ENCODE measurements around the gene HSPBP1. TPM values are rescaled to one million over a fixed set of nuclear protein-coding genes. Genes with fewer than 3 reads are reported as not detected.

Gene HSPBP1
- total RNA-seq, 1 experiment from 2014 or later: 65.2 TPM

DNA sequence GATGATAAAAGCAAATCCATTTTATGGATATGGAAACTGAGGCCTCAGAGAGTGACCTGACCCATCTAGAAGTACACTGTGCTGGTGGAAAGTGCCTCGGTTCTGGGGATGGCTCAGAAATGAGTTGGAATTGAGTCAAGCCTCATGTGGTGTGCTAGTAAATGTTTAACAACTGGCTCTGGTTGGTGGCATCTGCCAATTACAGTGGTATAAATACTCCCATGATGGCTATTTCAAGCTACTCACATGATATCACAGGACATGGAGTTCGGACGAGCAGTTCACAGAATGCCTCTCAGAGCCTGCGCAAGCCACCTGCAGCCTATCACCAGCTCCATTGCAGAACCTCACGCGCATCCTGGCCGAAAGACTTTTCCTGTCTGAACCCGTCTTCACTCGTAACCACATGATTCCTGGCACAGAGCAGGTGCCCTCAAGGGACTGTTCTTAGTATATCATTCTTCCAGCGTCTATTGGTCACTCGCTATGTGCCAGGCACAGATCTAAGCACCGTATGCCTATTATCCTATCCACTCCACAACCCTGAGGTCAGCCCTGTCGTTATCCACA lies 36.1 kb upstream of the HSPBP1 start:
- H3K27me3 Mint-ChIP-seq (ENCODE audit: low read depth): peaks cover 6% of the 10 kb centered on the region; the same call in 1 of the 2 replicates
- H3K4me3 Mint-ChIP-seq: no peak overlapping the region
- ATAC-seq (no peak), DNase-seq (ENCODE audit: low spot score) (no peak)
- peaks cover 8% of the 10 kb centered on the region for H3K4me1 Mint-ChIP-seq
- ChIA-PET CTCF (interaction anchor here (1.6 kb wide), 1 partner anchor 15 kb away, joined by 7 read pairs; no protein-coding TSS in a partner anchor), POLR2A (interaction anchor here (0.6 to 0.7 kb wide), 2 partner anchors 33 to 61 kb away, joined by 6 read pairs; no protein-coding TSS in a partner anchor)
- H3K27ac Mint-ChIP-seq: no peak overlapping the region
- H3K36me3 Mint-ChIP-seq: no peaks in the 10 kb centered on the region
- no peaks in the 10 kb centered on the region for H3K9me3 Mint-ChIP-seq
- TF ChIP-seq JAZF1 (CRISPR knock-in tag; IDR thresholded peaks at IDR 0.05): no peak
- TF ChIP-seq, protein P1, sequence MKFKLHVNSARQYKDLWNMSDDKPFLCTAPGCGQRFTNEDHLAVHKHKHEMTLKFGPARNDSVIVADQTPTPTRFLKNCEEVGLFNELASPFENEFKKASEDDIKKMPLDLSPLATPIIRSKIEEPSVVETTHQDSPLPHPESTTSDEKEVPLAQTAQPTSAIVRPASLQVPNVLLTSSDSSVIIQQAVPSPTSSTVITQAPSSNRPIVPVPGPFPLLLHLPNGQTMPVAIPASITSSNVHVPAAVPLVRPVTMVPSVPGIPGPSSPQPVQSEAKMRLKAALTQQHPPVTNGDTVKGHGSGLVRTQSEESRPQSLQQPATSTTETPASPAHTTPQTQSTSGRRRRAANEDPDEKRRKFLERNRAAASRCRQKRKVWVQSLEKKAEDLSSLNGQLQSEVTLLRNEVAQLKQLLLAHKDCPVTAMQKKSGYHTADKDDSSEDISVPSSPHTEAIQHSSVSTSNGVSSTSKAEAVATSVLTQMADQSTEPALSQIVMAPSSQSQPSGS (CRISPR knock-in tag; IDR thresholded peaks at IDR 0.05; ENCODE audit: borderline replicate concordance, low read depth): no peak
- TF ChIP-seq, protein P2, sequence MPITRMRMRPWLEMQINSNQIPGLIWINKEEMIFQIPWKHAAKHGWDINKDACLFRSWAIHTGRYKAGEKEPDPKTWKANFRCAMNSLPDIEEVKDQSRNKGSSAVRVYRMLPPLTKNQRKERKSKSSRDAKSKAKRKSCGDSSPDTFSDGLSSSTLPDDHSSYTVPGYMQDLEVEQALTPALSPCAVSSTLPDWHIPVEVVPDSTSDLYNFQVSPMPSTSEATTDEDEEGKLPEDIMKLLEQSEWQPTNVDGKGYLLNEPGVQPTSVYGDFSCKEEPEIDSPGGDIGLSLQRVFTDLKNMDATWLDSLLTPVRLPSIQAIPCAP (CRISPR knock-in tag; IDR thresholded peaks at IDR 0.05): no peak
- TF ChIP-seq OVOL2 (CRISPR knock-in tag; IDR thresholded peaks at IDR 0.05; ENCODE audit: borderline replicate concordance): no peak
- no peak for TF ChIP-seq JUN (CRISPR knock-in tag; IDR thresholded peaks at IDR 0.05)
- TF ChIP-seq ZNF416 (CRISPR knock-in tag; IDR thresholded peaks at IDR 0.05): no peak
- TF ChIP-seq NR3C1 (CRISPR knock-in tag; conservative IDR thresholded peaks at IDR 0.05; ENCODE audit: low read depth): no peak
- no peak for TF ChIP-seq ELF4 (CRISPR knock-in tag; IDR thresholded peaks at IDR 0.05; ENCODE audit: low read depth)
- TF ChIP-seq IRF2 (CRISPR knock-in tag; IDR thresholded peaks at IDR 0.05; ENCODE audit: borderline replicate concordance, low read depth): no peak
- no peak for TF ChIP-seq FOXJ3 (CRISPR knock-in tag; IDR thresholded peaks at IDR 0.05; ENCODE audit: borderline replicate concordance)
- TF ChIP-seq, protein P3, sequence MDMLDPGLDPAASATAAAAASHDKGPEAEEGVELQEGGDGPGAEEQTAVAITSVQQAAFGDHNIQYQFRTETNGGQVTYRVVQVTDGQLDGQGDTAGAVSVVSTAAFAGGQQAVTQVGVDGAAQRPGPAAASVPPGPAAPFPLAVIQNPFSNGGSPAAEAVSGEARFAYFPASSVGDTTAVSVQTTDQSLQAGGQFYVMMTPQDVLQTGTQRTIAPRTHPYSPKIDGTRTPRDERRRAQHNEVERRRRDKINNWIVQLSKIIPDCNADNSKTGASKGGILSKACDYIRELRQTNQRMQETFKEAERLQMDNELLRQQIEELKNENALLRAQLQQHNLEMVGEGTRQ (CRISPR knock-in tag; IDR thresholded peaks at IDR 0.05): no peak
- no peak for TF ChIP-seq FOXP1 (CRISPR knock-in tag; IDR thresholded peaks at IDR 0.05; ENCODE audit: borderline replicate concordance)
- TF ChIP-seq ZNF396 (CRISPR knock-in tag; IDR thresholded peaks at IDR 0.05; ENCODE audit: borderline replicate concordance): no peak
- TF ChIP-seq RELA (CRISPR knock-in tag; IDR thresholded peaks at IDR 0.05; ENCODE audit: borderline replicate concordance): no peak
- no peak for TF ChIP-seq GABPB1 (CRISPR knock-in tag; IDR thresholded peaks at IDR 0.05)
- no peak for TF ChIP-seq FOXK1 (CRISPR knock-in tag; IDR thresholded peaks at IDR 0.05)
- TF ChIP-seq, protein P4, sequence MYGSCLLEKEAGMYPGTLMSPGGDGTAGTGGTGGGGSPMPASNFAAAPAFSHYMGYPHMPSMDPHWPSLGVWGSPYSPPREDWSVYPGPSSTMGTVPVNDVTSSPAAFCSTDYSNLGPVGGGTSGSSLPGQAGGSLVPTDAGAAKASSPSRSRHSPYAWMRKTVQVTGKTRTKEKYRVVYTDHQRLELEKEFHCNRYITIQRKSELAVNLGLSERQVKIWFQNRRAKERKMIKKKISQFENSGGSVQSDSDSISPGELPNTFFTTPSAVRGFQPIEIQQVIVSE (CRISPR knock-in tag; IDR thresholded peaks at IDR 0.05; ENCODE audit: borderline replicate concordance): no peak
- no peak for TF ChIP-seq SP1 (CRISPR knock-in tag; conservative IDR thresholded peaks at IDR 0.05)

DNA sequence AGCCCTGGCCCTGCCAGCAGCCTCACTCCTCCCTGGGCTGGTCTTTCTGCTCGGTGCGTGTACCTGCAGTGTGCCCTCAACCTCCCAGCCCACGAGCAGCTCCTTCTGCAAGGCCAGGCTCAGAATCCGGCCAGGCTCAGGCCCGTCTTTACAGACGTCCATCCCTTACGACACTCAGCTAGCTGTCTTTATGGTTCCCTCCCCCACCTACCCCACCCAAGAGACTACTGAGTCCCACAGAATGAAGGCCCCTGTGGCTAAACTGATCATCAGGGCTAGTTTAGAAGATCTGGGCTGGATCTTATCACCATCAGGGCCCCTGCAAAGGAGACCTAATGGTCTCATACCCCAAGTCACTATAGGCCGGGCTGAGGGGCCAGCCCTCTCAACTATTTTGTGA lies 34.5 kb upstream of the HSPBP1 start:
- H3K36me3 Mint-ChIP-seq: peaks cover 6% of the 10 kb centered on the region
- H3K9me3 Mint-ChIP-seq: no peaks in the 10 kb centered on the region
- H3K27ac Mint-ChIP-seq: no peak overlapping the region; the same call in 1 of the 2 replicates
- H3K27me3 Mint-ChIP-seq (ENCODE audit: low read depth): peaks cover 5% of the 10 kb centered on the region; the same call in 1 of the 2 replicates
- no peak overlapping the region for H3K4me3 Mint-ChIP-seq
- ChIA-PET POLR2A (no interaction called here), CTCF (interaction anchor here (2.2 to 4.1 kb wide), 2 partner anchors 13 to 25 kb away, joined by 8 to 18 read pairs; partner anchors contain the start of gene KMT5C)
- no peaks in the 10 kb centered on the region; the same call in none of the 2 replicates for H3K4me1 Mint-ChIP-seq
- no peak for DNase-seq (ENCODE audit: low spot score)
- TF ChIP-seq, protein P5, sequence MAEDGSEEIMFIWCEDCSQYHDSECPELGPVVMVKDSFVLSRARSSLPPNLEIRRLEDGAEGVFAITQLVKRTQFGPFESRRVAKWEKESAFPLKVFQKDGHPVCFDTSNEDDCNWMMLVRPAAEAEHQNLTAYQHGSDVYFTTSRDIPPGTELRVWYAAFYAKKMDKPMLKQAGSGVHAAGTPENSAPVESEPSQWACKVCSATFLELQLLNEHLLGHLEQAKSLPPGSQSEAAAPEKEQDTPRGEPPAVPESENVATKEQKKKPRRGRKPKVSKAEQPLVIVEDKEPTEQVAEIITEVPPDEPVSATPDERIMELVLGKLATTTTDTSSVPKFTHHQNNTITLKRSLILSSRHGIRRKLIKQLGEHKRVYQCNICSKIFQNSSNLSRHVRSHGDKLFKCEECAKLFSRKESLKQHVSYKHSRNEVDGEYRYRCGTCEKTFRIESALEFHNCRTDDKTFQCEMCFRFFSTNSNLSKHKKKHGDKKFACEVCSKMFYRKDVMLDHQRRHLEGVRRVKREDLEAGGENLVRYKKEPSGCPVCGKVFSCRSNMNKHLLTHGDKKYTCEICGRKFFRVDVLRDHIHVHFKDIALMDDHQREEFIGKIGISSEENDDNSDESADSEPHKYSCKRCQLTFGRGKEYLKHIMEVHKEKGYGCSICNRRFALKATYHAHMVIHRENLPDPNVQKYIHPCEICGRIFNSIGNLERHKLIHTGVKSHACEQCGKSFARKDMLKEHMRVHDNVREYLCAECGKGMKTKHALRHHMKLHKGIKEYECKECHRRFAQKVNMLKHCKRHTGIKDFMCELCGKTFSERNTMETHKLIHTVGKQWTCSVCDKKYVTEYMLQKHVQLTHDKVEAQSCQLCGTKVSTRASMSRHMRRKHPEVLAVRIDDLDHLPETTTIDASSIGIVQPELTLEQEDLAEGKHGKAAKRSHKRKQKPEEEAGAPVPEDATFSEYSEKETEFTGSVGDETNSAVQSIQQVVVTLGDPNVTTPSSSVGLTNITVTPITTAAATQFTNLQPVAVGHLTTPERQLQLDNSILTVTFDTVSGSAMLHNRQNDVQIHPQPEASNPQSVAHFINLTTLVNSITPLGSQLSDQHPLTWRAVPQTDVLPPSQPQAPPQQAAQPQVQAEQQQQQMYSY (CRISPR knock-in tag; IDR thresholded peaks at IDR 0.05): no peak
- ATAC-seq: no peak
